Naive thymus-derived CD8-positive, alpha-beta T cell (primary cell): ENCODE results near the gene FAM216B. TPM values are rescaled to one million over a fixed set of nuclear protein-coding genes. Genes with fewer than 3 reads are reported as not detected.
"Not testable (repeated sequence)": the region's sequence is repeated elsewhere in the genome, so short reads cannot be mapped to it uniquely, and the experiment has no call there.

ENCODE experiments used
- ATAC-seq, 2 donors: fragments of 150-1000 bp; cut with Tn5 transposase in 1 of 2; sonication (Bioruptor Pico), chemical (Tn5 transposase) in 1 of 2; 1 replicate in 1 of 2; 2 replicates in 1 of 2; pipeline ENCODE4 v1.10.0; 2021; ENCODE audit warnings: mild to moderate bottlenecking in 2 of 2, moderate library complexity in 2 of 2
- POLR2A ChIA-PET: fragments of 350-600 bp; sonication (Branson Sonifier 250); formaldehyde crosslinking; loops from one replicate; lab custom pipeline; 2021; ENCODE audit warnings: antibody characterized with exemption; lab: Charles Lee
- DNase-seq, 10 donors: peaks; one replicate each; pipeline versions ENCODE4 v3.0.0 to v3.0.0-alpha.2; 2020 to 2022
- H3K27ac Mint-ChIP-seq, 10 donors: one replicate each; pipeline ENCODE4 v1.8.0; 2020 to 2022; ENCODE audit warnings: mild to moderate bottlenecking in 10 of 10, mixed read lengths in 10 of 10, moderate library complexity in 4 of 10, inconsistent platforms in 1 of 10
- H3K27me3 Mint-ChIP-seq, 5 donors: one replicate each; pipeline ENCODE4 v1.8.0; 2021 to 2022; ENCODE audit warnings: mixed read lengths in 5 of 5
- H3K36me3 Mint-ChIP-seq, 3 donors: one replicate each; pipeline ENCODE4 v1.8.0; 2020 to 2022; ENCODE audit warnings: mixed read lengths in 3 of 3, mild to moderate bottlenecking in 2 of 3, inconsistent platforms in 1 of 3
- H3K4me1 Mint-ChIP-seq, 4 donors: one replicate each; pipeline ENCODE4 v1.8.0; 2021 to 2022; ENCODE audit warnings: mixed read lengths in 4 of 4
- H3K4me3 Mint-ChIP-seq, 10 donors: one replicate each; pipeline ENCODE4 v1.8.0; 2020 to 2022; ENCODE audit warnings: mild to moderate bottlenecking in 10 of 10, mixed read lengths in 10 of 10, moderate library complexity in 6 of 10, inconsistent platforms in 1 of 10
- H3K9me3 Mint-ChIP-seq, 9 donors: one replicate each; pipeline ENCODE4 v1.8.0; 2020 to 2022; ENCODE audit warnings: mixed read lengths in 9 of 9, mild to moderate bottlenecking in 3 of 9, inconsistent platforms in 1 of 9, moderate library complexity in 1 of 9
- polyA plus RNA-seq, 3 donors: library from polyadenylated mRNA; unstranded; fragments of 300-500 nt; fragmentation: Illumina TruSeq; gene quantifications; one replicate each; pipeline ENCODE4 v1.2.3, GENCODE V29; 2021
- total RNA-seq, 8 experiments: library from RNA in 2 of 8; stranded (reverse) in 2 of 8; gene quantifications; one replicate each; pipeline ENCODE4 v1.2.3 and lab custom pipeline; 2021 to 2026

FAM216B gene
- total and polyA plus RNA-seq, 5 experiments from 2014 or later, result not detected

DNA sequence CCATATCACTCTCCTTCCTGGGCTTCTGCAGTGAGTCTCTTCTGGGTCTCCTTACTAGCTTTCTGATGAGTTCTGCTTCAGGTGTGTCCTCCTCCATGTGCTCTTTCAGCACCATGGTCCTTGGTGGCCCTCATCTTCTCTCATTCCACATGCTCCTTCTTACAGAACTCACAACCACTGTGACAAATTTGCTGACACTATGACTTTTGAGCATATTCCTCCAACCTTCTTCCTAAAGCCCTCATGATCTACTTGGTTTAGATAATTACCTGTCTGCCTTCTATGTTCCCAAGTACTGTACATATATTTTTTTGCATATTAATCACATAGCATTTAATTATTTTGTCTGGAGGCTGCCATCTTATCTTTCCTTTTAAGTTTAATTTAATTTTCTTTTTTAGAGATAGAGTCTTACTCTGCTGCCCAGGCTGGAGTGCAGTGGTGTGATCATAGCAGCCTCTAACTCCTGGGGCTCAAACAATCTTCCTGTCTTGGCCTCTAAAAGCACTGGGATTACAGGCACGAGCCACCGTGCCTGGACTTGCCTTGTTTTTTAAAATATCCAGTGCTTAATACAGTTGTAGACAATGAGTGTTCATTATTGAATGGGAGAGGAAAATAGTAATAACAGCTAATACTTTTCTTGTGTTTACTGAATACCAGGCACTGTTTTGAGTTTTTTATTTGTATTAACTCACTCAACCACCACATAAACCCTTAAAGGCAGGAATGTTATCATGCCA lies 23.5 kb upstream of the FAM216B start:
- POLR2A ChIA-PET, result no interaction called here
- DNase-seq (no peak), ATAC-seq (no peak)
- peaks cover 6 to 11% (median 9%) of the 10 kb centered on the region in 5 donors for H3K27me3 Mint-ChIP-seq
- no peak overlapping the region for H3K4me3 Mint-ChIP-seq
- H3K36me3 Mint-ChIP-seq, result no peaks in the 10 kb centered on the region
- no peaks in the 10 kb centered on the region for H3K4me1 Mint-ChIP-seq
- H3K9me3 Mint-ChIP-seq, result no peaks in the 10 kb centered on the region
- H3K27ac Mint-ChIP-seq, result no peak overlapping the region

DNA sequence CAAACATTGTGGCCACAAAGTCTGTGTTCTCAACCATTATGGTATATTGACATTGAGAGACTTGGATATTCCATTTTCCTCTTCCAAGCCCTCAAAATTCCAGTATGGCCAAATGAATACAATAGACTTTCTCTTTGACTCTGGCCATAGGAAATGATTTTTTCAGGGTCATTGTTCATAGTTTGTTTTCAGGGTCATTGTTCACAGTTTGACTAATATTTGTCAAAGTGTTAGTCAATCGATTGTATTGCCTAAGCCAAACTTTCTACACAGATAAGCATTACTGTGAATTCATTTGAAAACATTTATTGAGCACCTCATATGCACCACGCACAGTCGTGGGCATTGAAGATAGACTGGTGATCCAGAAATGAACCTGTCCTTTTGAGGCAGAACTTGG lies 22.9 kb upstream of the FAM216B start:
- POLR2A ChIA-PET, result no interaction called here
- Mint-ChIP-seq H3K27ac (no peak overlapping the region), H3K4me3 (no peak overlapping the region), H3K27me3 (peaks cover 7 to 11% (median 10%) of the 10 kb centered on the region in 5 donors), H3K9me3 (no peaks in the 10 kb centered on the region), H3K4me1 (no peaks in the 10 kb centered on the region), H3K36me3 (no peaks in the 10 kb centered on the region)
- DNase-seq, result no peak
- ATAC-seq, result no peak

DNA sequence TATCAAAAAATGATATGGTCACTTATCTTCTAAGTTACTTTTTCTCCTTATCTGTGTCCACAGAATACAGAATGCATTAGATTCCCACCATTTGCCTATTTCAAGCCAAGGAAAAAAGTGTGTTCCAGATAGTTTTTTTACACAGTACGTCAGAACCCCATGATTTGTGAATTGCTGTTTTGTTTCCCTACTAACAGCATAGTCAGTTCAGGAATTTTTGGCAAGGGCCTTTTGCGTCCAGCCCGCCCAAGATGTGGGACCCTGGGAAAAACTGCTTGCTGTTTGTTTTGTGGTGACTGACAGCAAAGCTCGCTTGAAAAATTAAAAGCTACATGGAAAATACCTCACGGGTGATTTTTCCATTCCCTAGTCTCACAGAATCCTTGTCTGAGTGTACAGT lies 20.4 kb upstream of the FAM216B start:
- POLR2A ChIA-PET, result no interaction called here
- Mint-ChIP-seq H3K36me3 (no peaks in the 10 kb centered on the region), H3K27ac (no peak overlapping the region), H3K4me3 (no peak overlapping the region), H3K27me3 (peaks cover 6 to 33% (median 11%) of the 10 kb centered on the region in 5 donors), H3K9me3 (no peaks in the 10 kb centered on the region), H3K4me1 (no peaks in the 10 kb centered on the region)
- DNase-seq (no peak), ATAC-seq (no peak)

DNA sequence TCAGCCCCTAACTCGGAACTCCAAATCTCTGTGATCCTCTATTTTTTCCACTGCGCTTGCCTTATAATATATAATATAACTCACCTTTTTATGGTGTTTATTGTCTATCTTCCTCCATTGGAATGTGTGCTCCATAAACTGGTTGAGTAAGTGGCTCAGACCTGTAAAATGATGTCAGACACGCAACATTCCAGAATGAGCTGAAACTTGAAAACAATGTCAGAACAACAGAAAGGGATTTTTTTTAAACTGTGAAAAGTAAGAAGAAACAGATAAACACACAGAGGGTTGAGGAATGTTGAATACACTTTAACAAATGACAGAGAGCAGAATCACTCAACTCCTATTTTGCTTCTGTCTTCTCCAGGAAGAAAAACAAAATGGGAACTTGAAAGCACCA lies 19.1 kb upstream of the FAM216B start:
- Mint-ChIP-seq H3K27ac (no peak overlapping the region), H3K27me3 (peaks cover 6 to 41% (median 10%) of the 10 kb centered on the region in 5 donors), H3K4me3 (no peak overlapping the region), H3K4me1 (no peaks in the 10 kb centered on the region), H3K9me3 (no peaks in the 10 kb centered on the region), H3K36me3 (no peaks in the 10 kb centered on the region)
- DNase-seq (no peak), ATAC-seq (no peak)
- POLR2A ChIA-PET, result no interaction called here

DNA sequence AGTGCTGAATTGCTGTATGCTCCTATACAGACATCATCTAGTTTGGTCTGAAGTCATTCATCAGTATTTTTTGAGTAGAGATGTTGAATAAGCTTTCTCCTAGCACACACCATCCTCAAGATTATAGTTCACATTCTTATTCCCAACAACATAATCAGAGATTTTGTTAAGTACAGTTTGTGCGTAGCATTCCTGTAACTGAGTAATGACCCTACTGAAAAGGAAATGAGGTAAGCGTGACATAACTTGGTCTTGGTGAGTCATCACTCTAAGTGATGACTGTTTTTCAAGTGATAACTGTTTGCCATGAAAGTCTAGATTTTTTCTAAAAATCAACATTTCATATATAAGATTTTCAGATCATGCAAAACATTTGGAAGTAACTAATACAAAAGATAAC lies 18.5 kb upstream of the FAM216B start:
- no peaks in the 10 kb centered on the region for H3K4me1 Mint-ChIP-seq
- no peak overlapping the region for H3K4me3 Mint-ChIP-seq
- H3K9me3 Mint-ChIP-seq, result no peaks in the 10 kb centered on the region
- H3K36me3 Mint-ChIP-seq, result no peaks in the 10 kb centered on the region
- H3K27ac Mint-ChIP-seq, result no peak overlapping the region
- no peak for DNase-seq
- no peak for ATAC-seq
- H3K27me3 Mint-ChIP-seq, result peaks cover 4 to 41% (median 10%) of the 10 kb centered on the region in 5 donors
- POLR2A ChIA-PET, result no interaction called here

DNA sequence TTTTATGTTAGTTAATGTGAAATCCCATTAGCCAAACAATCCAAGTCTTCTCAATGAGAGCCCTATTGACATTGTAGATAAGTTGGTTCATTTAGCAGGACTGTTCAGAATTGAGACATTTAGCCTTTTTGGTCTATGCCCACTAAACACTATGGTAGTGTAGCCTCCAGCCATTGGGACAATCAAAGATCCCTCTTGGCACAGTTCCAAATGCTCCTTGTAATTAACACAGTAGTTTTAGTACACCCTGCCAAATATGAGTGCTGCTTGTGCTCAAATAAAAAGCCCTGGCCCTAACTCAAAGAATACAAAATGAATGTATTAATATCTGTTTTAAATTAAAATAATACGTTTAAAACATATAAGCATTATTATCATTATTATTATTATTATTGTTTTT lies 15.4 kb upstream of the FAM216B start:
- Mint-ChIP-seq H3K9me3 (no peaks in the 10 kb centered on the region), H3K4me3 (no peak overlapping the region), H3K4me1 (no peaks in the 10 kb centered on the region), H3K36me3 (no peaks in the 10 kb centered on the region), H3K27me3 (peaks cover 4 to 41% (median 12%) of the 10 kb centered on the region in 5 donors), H3K27ac (no peak overlapping the region)
- DNase-seq, result no peak
- POLR2A ChIA-PET, result no interaction called here
- no peak for ATAC-seq

DNA sequence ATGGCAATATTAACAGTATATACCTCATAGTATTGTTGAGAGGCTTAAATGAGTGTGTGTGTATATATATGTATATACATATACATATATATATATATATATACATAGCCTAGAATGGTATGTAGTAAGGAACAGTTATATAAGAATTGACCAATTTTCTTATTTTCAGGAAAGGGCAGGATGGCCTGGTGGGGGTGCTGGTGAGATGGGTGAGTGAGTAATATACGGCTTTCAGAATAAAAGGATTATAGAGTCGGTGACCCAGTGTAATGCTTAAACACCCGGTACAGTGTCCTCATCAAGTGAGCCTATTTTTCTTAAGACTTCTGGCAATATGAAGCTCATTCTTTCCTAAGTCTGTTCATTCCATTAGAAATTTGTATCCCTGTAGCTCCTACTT lies 11.7 kb upstream of the FAM216B start:
- ATAC-seq (no peak), DNase-seq (no peak)
- no peaks in the 10 kb centered on the region for H3K36me3 Mint-ChIP-seq
- H3K27ac Mint-ChIP-seq, result no peak overlapping the region
- H3K9me3 Mint-ChIP-seq, result peaks cover 0 to 11% (median 3%) of the 10 kb centered on the region in 9 donors
- POLR2A ChIA-PET, result no interaction called here
- H3K27me3 Mint-ChIP-seq, result peaks cover 3 to 21% (median 8%) of the 10 kb centered on the region in 5 donors
- H3K4me1 Mint-ChIP-seq, result no peaks in the 10 kb centered on the region
- no peak overlapping the region for H3K4me3 Mint-ChIP-seq

DNA sequence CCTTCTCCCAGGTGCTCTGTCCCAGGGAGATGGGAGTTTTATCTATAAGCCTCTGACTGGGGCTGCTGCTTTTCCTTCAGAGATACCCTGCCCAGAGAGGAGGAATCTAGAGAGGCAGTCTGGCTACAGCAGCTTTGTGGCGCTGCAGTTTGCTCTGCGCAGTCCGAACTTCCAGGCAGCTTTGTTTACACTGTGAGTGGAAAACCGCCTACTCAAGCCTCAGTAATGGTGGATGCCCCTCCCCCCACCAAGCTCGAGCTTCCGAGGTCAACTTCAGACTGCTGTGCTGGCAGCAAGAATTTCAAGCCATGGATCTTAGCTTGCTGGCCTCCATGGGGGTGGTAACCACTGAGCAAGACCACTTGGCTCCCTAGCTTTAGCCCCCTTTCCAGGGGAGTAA lies 4.8 kb upstream of the FAM216B start:
- DNase-seq, POLR2A ChIA-PET, H3K36me3 Mint-ChIP-seq, ATAC-seq, H3K4me3 Mint-ChIP-seq, H3K4me1 Mint-ChIP-seq, H3K27ac Mint-ChIP-seq: not testable (repeated sequence)
- peaks cover 0 to 22% (median 4%) of the 10 kb centered on the region in 9 donors for H3K9me3 Mint-ChIP-seq
- H3K27me3 Mint-ChIP-seq, result peaks cover 4 to 36% (median 17%) of the 10 kb centered on the region in 5 donors

DNA sequence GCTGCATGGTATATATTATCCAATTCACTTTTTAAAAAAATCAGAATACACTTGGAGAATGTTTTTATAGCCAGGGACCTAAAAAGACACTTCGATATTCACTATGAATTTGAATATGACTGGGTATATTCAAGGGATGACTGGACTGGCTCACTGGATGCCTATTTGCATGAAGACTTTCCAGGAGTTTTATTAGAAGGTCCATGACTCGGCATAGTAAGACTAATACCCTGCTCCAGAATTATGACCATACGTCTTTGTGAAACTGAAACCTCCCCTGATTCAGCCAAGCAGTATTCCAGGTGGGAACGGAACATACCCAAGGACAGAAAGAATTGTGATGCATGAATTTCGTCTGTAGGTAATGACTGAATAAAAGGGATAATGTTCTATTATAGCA lies 3.9 kb upstream of the FAM216B start:
- Mint-ChIP-seq H3K9me3 (peaks cover 0 to 22% (median 4%) of the 10 kb centered on the region in 9 donors), H3K27me3 (peaks cover 4 to 39% (median 16%) of the 10 kb centered on the region in 5 donors), H3K4me1 (peaks cover 0 to 1% (median 0%) of the 10 kb centered on the region in 4 donors), H3K36me3 (no peaks in the 10 kb centered on the region), H3K27ac (no peak overlapping the region), H3K4me3 (no peak overlapping the region)
- ATAC-seq (no peak), DNase-seq (no peak)
- POLR2A ChIA-PET, result no interaction called here

DNA sequence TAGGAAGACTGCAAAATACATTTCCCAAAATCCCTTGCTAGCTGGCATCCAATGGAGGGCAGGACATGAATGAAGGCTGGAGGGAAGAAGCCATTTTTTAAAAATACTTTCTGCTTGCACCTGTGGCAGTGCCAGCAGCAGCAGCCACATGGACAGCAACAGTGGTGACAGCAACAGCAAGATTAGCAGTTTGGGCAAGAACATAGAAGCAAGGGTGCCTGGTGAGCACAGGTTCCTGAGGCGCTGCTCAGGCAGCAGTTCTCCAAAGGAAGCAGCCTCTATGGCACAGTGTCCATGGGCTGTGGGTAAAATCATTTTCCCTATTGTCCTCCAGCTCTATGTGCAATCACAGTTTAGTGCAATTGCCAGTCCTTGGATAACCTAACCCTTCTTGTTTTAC lies 1.3 kb upstream of the FAM216B start:
- Mint-ChIP-seq H3K4me3 (no peak overlapping the region), H3K9me3 (peaks cover 0 to 11% (median 0%) of the 10 kb centered on the region in 9 donors), H3K27ac (no peak overlapping the region), H3K27me3 (peaks cover 4 to 39% (median 16%) of the 10 kb centered on the region in 5 donors), H3K4me1 (peaks cover 0 to 1% (median 0%) of the 10 kb centered on the region in 4 donors), H3K36me3 (no peaks in the 10 kb centered on the region)
- ATAC-seq (no peak), DNase-seq (no peak)
- POLR2A ChIA-PET, result no interaction called here

DNA sequence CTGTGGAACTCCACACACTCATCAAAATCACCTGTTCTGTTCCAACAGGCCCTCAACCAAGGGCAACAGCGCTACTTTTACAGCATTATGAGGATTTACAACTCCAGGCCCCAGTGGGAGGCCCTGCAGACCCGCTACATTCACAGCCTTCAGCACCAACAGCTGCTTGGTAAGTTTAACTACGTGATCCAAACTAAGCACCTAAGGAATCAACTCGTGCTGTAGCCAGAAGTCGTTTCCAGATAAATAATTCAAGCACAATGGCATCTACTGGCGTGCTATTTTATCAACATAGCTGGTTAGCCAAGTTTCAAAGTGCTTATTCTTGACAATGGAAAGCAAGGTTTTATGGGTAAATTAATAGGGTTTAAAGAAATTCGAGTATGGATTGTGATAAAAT lies 5.3 kb downstream of the FAM216B start:
- peaks cover 0 to 8% (median 0%) of the 10 kb centered on the region in 9 donors for H3K9me3 Mint-ChIP-seq
- H3K27me3 Mint-ChIP-seq, result peaks cover 0 to 5% (median 1%) of the 10 kb centered on the region in 5 donors
- H3K27ac Mint-ChIP-seq, result no peak overlapping the region

DNA sequence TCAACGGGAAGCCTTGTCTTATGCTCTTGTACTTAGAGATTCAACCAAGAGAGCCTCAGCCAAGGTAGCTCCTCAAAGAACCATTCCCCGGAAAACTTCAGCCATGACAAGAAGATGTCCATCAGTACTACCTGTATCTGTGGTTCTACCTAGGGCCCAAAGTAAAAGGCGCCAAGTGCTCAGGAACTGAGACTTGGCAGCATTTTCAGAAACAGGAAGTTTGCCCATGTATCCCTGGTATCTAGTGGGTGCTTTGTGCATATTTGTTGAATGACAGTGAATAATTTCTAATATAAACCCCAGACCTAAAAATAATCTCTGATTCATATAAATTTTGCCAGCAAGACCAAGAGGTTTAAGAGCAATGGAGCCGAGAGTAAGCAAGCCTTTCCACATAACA lies 7.2 kb downstream of the FAM216B start:
- H3K9me3 Mint-ChIP-seq, result peaks cover 0 to 13% (median 0%) of the 10 kb centered on the region in 9 donors
- ATAC-seq (no peak), DNase-seq (no peak)
- H3K4me1 Mint-ChIP-seq, result no peaks in the 10 kb centered on the region
- peaks cover 0 to 1% (median 0%) of the 10 kb centered on the region in 5 donors for H3K27me3 Mint-ChIP-seq
- no peak overlapping the region for H3K27ac Mint-ChIP-seq
- POLR2A ChIA-PET, result no interaction called here
- no peak overlapping the region for H3K4me3 Mint-ChIP-seq
- peaks cover 0 to 4% (median 0%) of the 10 kb centered on the region in 3 donors for H3K36me3 Mint-ChIP-seq

More for the DNA sequence above, 5.3 kb downstream of the FAM216B start:
- DNase-seq (no peak), ATAC-seq (no peak)
- H3K4me3 Mint-ChIP-seq, result no peak overlapping the region
- H3K4me1 Mint-ChIP-seq, result no peaks in the 10 kb centered on the region
- peaks cover 0 to 4% (median 0%) of the 10 kb centered on the region in 3 donors for H3K36me3 Mint-ChIP-seq
- POLR2A ChIA-PET, result no interaction called here

DNA sequence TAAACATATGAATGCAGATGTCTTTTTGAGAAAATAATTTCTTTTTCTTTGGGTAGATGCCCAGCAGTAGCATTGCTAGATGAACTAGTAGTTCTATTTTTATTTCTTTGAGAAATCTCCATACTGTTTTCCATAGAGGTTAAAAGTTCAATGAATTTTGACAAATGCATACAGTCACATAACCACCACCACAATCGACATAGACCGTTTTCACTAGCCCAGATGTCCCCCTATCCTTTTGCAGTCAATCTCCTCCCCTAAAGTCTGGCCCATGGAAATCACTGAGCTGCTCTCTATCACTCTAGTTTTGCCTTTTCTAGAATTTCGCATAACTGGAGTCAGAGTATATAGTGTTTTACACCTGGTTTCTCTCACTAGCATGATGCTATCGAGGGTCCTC lies 10.8 kb downstream of the FAM216B start:
- ATAC-seq, result no peak
- no peak overlapping the region for H3K27ac Mint-ChIP-seq
- no peaks in the 10 kb centered on the region for H3K4me1 Mint-ChIP-seq
- POLR2A ChIA-PET, result no interaction called here
- H3K36me3 Mint-ChIP-seq, result peaks cover 0 to 4% (median 0%) of the 10 kb centered on the region in 3 donors
- DNase-seq, result no peak
- no peak overlapping the region for H3K4me3 Mint-ChIP-seq
- H3K9me3 Mint-ChIP-seq, result peaks cover 0 to 13% (median 0%) of the 10 kb centered on the region in 9 donors
- peaks cover 6 to 15% (median 9%) of the 10 kb centered on the region in 5 donors for H3K27me3 Mint-ChIP-seq
